GM23248 (cell line): ENCODE data around the gene CASQ1.

Source experiments
- EZH2 ChIP-seq: fragments of 200-600 bp; sonication (generic); IDR thresholded peaks from 2 replicates; pipeline ENCODE4 v1.6.1; 2018; ENCODE audit warnings: antibody characterized with exemption, mild to moderate bottlenecking; ENCODE audit not compliant: insufficient read depth, poor library complexity, severe bottlenecking
- EZH2phosphoT487 ChIP-seq: fragments of 200-600 bp; sonication (generic); IDR thresholded peaks from 2 replicates; pipeline ENCODE4 v1.6.1; 2018; ENCODE audit warnings: antibody characterized with exemption, moderate library complexity, mild to moderate bottlenecking, low read depth; ENCODE audit not compliant: insufficient read depth

- TF ChIP-seq EZH2phosphoT487 (no peak), EZH2 (no peak)
These were observed 13.1 kb upstream of the CASQ1 start for GRCh38 chr1:160177231-160177630.
